EL (cell line): ENCODE results near the gene OR2C3.
"Not testable (repeated sequence)": the region's sequence is repeated elsewhere in the genome, so short reads cannot be mapped to it uniquely, and the experiment has no call there.

Source experiments
- DNase-seq: peaks from one replicate; pipeline ENCODE4 v3.0.0-alpha.2; 2016

The OR2C3 gene

GRCh38 chr1:247517795-247518612 lies 18.2 kb downstream of the OR2C3 start:
- no peak for DNase-seq

- DNase-seq, result no peak
These were observed 29.4 kb downstream of the OR2C3 start for GRCh38 chr1:247506831-247507230.

- no peak for DNase-seq
These were observed 35.4 kb downstream of the OR2C3 start for GRCh38 chr1:247500865-247501264.

GRCh38 chr1:247496581-247497285 lies 39.5 kb downstream of the OR2C3 start:
- peak; percentile 14 for DNase-seq

GRCh38 chr1:247494767-247495166 lies 41.5 kb downstream of the OR2C3 start:
- no peak for DNase-seq

- no peak for DNase-seq
These were observed 43.1 kb downstream of the OR2C3 start for GRCh38 chr1:247493106-247493505.

- no peak for DNase-seq
These were observed 44.9 kb downstream of the OR2C3 start for GRCh38 chr1:247491328-247491727.

- DNase-seq, result peak; percentile 45
These were observed 49.2 kb downstream of the OR2C3 start for GRCh38 chr1:247487057-247487456.

GRCh38 chr1:247482747-247483146 lies 53.5 kb downstream of the OR2C3 start:
- DNase-seq, result peak; percentile 58

- not testable (repeated sequence) for DNase-seq
These were observed 59.7 kb downstream of the OR2C3 start for GRCh38 chr1:247476328-247477058.

GRCh38 chr1:247475793-247476192 lies 60.4 kb downstream of the OR2C3 start:
- DNase-seq, result no peak
